GM15510 (cell line): ENCODE measurements around the gene SLC35A2.

Source experiments
- POLR2A ChIP-seq: IDR thresholded peaks from 3 replicates; pipeline ENCODE4 v1.6.1; 2011; ENCODE audit warnings: borderline replicate concordance; ENCODE audit not compliant: insufficient read length; ENCODE audit errors: extremely low read depth

SLC35A2 gene

GRCh38 chrX:48914593-48915493, 3.4 kb upstream of the SLC35A2 start:
- TF ChIP-seq POLR2A: peak; percentile 27

GRCh38 chrX:48913605-48914366, 2.3 kb upstream of the SLC35A2 start:
- no peak for TF ChIP-seq POLR2A

- TF ChIP-seq POLR2A: no peak
Measured at GRCh38 chrX:48910926-48911411, 477 bp downstream of the SLC35A2 start.

GRCh38 chrX:48909703-48910294, 1.6 kb downstream of the SLC35A2 start:
- TF ChIP-seq POLR2A: no peak

- no peak for TF ChIP-seq POLR2A
Measured at GRCh38 chrX:48908600-48908999, 2.8 kb downstream of the SLC35A2 start.

- no peak for TF ChIP-seq POLR2A
Measured at GRCh38 chrX:48905090-48905790, 6.2 kb downstream of the SLC35A2 start.

GRCh38 chrX:48904626-48905025, 6.8 kb downstream of the SLC35A2 start:
- TF ChIP-seq POLR2A: no peak

- no peak for TF ChIP-seq POLR2A
Measured at GRCh38 chrX:48904180-48904579, 7.3 kb downstream of the SLC35A2 start.

- TF ChIP-seq POLR2A: no peak
Measured at GRCh38 chrX:48903290-48903689, 8.2 kb downstream of the SLC35A2 start.

- TF ChIP-seq POLR2A: no peak
Measured at GRCh38 chrX:48902776-48903175, 8.7 kb downstream of the SLC35A2 start.

GRCh38 chrX:48902135-48902534, 9.3 kb downstream of the SLC35A2 start:
- no peak for TF ChIP-seq POLR2A

GRCh38 chrX:48901069-48901468, 10.4 kb downstream of the SLC35A2 start:
- no peak for TF ChIP-seq POLR2A

- no peak for TF ChIP-seq POLR2A
Measured at GRCh38 chrX:48899078-48899410, 12.4 kb downstream of the SLC35A2 start.

- TF ChIP-seq POLR2A: peak; percentile 68
Measured at GRCh38 chrX:48897625-48898306, 13.7 kb downstream of the SLC35A2 start, which contains the start of the genes PQBP1 and TIMM17B. PQBP1 (plus strand) TSS chrX:48897930; CDS start chrX:48898510, 580 bp downstream. TIMM17B (minus strand) TSS chrX:48897768; CDS start chrX:48897749, 19 bp downstream.
